K562 (cell line): ENCODE measurements around the gene EHBP1. TPM values are rescaled to one million over a fixed set of nuclear protein-coding genes. Genes with fewer than 3 reads are reported as not detected.

ENCODE experiments used
- ARID1B ChIP-seq: fragments of 450-650 bp; IDR thresholded peaks from 2 replicates; pipeline ENCODE4 v1.6.1; 2016; ENCODE audit warnings: antibody characterized with exemption, mild to moderate bottlenecking, inconsistent platforms
- BRD9 ChIP-seq: fragments of 450-650 bp; IDR thresholded peaks from 2 replicates; pipeline ENCODE4 v1.6.1; 2018; ENCODE audit warnings: low read depth; ENCODE audit not compliant: partially characterized antibody
- CSDE1 ChIP-seq, 2 experiments: fragments of 450-650 bp; IDR thresholded peaks; 2 replicates each; pipeline ENCODE4 v1.6.1; 2016; ENCODE audit warnings: mild to moderate bottlenecking in 1 of 2
- CTBP1 ChIP-seq: fragments of 450-650 bp; IDR thresholded peaks from 2 replicates; pipeline ENCODE4 v1.6.1; 2016; ENCODE audit warnings: borderline replicate concordance
- DPF2 ChIP-seq: fragments of 450-650 bp; IDR thresholded peaks from 2 replicates; pipeline ENCODE4 v1.6.1; 2016
- FOXJ2 ChIP-seq: fragments of 200-800 bp; sonication (Bioruptor generic); IDR thresholded peaks from 2 replicates; pipeline ENCODE4 v1.6.1; 2016; ENCODE audit warnings: missing genetic modification characterization, missing compliant biosample characterization
- GABPA ChIP-seq: fragments of 200-800 bp; sonication (Bioruptor generic); conservative IDR thresholded peaks from 2 replicates; pipeline ENCODE4 v1.6.1; 2016; ENCODE audit warnings: low read depth, missing genetic modification characterization, missing compliant biosample characterization
- MTA1 ChIP-seq: fragments of 450-650 bp; IDR thresholded peaks from 2 replicates; pipeline ENCODE4 v1.6.1; 2017; ENCODE audit warnings: borderline replicate concordance
- NR4A1 ChIP-seq, 2 experiments: fragments of 250-450 bp in 1 of 2; fragments of 450-650 bp in 1 of 2; sonication (Bioruptor Pico) in 1 of 2; IDR thresholded peaks; 2 replicates each; pipeline versions ENCODE4 v1.4.0 to v1.6.1; 2016 to 2020; ENCODE audit warnings: mild to moderate bottlenecking in 2 of 2, missing compliant biosample characterization in 1 of 2, missing genetic modification characterization in 1 of 2, moderate library complexity in 1 of 2
- POLR2B ChIP-seq: fragments of 450-650 bp; IDR thresholded peaks from 2 replicates; pipeline ENCODE4 v1.6.1; 2018; ENCODE audit warnings: low read depth; ENCODE audit not compliant: partially characterized antibody
- SMARCA4 ChIP-seq: fragments of 450-650 bp; IDR thresholded peaks from 2 replicates; pipeline ENCODE4 v1.6.1; 2016
- TSC22D4 ChIP-seq: fragments of 450-650 bp; IDR thresholded peaks from 2 replicates; pipeline ENCODE4 v1.6.1; 2016; ENCODE audit warnings: missing genetic modification characterization, missing biosample characterization, control low read depth
- ZC3H8 ChIP-seq: fragments of 450-650 bp; IDR thresholded peaks from 2 replicates; pipeline ENCODE4 v1.6.1; 2017
- ZFP1 ChIP-seq: fragments of 450-650 bp; formaldehyde crosslinking; IDR thresholded peaks from 2 replicates; pipeline ENCODE4 v1.4.0; 2020; ENCODE audit warnings: mild to moderate bottlenecking, mixed read lengths
- ZKSCAN3 ChIP-seq: fragments of 250-450 bp; sonication (Bioruptor Pico); IDR thresholded peaks from 2 replicates; pipeline ENCODE4 v1.4.0; 2020
- ZNF134 ChIP-seq: fragments of 250-450 bp; sonication (Bioruptor Pico); conservative IDR thresholded peaks from 2 replicates; pipeline ENCODE4 v1.4.0; 2020
- ZNF146 ChIP-seq: IDR thresholded peaks from one replicate; pipeline ENCODE4 v1.6.1; 2018; ENCODE audit warnings: missing compliant biosample characterization; ENCODE audit not compliant: unreplicated experiment
- ZNF57 ChIP-seq: fragments of 450-650 bp; formaldehyde crosslinking; IDR thresholded peaks from 2 replicates; pipeline ENCODE4 v1.4.0; 2020; ENCODE audit warnings: mild to moderate bottlenecking, moderate library complexity
- ZNF707 ChIP-seq: fragments of 250-450 bp; sonication (Bioruptor Pico); conservative IDR thresholded peaks from 2 replicates; pipeline ENCODE4 v1.8.0; 2022; ENCODE audit warnings: inconsistent platforms, mild to moderate bottlenecking, moderate library complexity
- polyA plus RNA-seq, 8 experiments: library from polyadenylated mRNA; depleted of rRNA in 4 of 8; stranded (reverse) in 5 of 8; unstranded in 3 of 8; fragments of >200 nt; fragmentation: Nextera tagmentation in 2 of 8; fragmentation: Illumina TruSeq in 1 of 8; extraction: Ambion mirVana in 2 of 8; extraction: Trizol in 1 of 8; gene quantifications; 2 replicates each; pipeline versions ENCODE4 v1.2.1 to v1.2.3, GENCODE V29; 2011 to 2014; ENCODE audit warnings: inconsistent platforms in 1 of 8, missing spikeins in 1 of 8
- total RNA-seq, 7 experiments: library from RNA; depleted of rRNA in 6 of 7; stranded (reverse); fragments of >200 nt in 6 of 7; fragmentation: Illumina TruSeq in 2 of 7; extraction: Trizol in 2 of 7; gene quantifications; 2 replicates each; pipeline versions ENCODE4 v1.2.1 to v1.2.3, GENCODE V29; 2011 to 2021; ENCODE audit warnings: low replicate concordance in 1 of 7
- TF ChIP-seq, protein P1 (sequence below): fragments of 450-650 bp; IDR thresholded peaks from 2 replicates; pipeline ENCODE4 v1.6.1; 2017; ENCODE audit warnings: antibody characterized with exemption
- TF ChIP-seq, protein P2 (sequence below): fragments of 450-650 bp; IDR thresholded peaks from 2 replicates; pipeline ENCODE4 v1.6.1; 2017; ENCODE audit warnings: antibody characterized with exemption, mild to moderate bottlenecking
- TF ChIP-seq, protein P3 (sequence below): sonication (generic); formaldehyde crosslinking; IDR thresholded peaks from 2 replicates; pipeline ENCODE4 v1.4.0; 2020; ENCODE audit warnings: mild to moderate bottlenecking, missing genetic modification reagents

EHBP1 gene
- total and polyA plus RNA-seq, 9 of the 15 experiments (the other 6 are each of a cell fraction or from before 2014, with no cell fraction given), result 8.9 to 26.6 (median 19.3) TPM

DNA sequence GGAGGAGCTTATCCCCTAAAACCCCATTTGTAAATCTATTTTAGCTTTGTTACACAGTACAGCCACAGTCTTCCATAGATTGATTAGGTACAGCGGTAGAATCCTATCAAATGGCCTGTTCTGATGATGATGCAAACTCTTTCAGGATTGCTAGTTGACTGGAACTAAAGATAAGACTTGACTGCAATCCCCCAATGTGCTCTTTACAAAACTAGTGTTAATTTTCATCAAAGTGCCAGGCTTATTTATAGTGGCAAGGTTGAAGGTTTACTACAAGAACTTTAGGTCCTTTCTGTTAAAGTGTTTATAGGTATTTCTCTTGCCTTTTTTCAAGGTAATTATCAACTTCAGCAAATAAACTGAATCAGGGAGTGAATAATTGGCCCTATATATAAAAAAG lies 336.1 kb downstream of the EHBP1 start (continued):
- TF ChIP-seq, protein P1, sequence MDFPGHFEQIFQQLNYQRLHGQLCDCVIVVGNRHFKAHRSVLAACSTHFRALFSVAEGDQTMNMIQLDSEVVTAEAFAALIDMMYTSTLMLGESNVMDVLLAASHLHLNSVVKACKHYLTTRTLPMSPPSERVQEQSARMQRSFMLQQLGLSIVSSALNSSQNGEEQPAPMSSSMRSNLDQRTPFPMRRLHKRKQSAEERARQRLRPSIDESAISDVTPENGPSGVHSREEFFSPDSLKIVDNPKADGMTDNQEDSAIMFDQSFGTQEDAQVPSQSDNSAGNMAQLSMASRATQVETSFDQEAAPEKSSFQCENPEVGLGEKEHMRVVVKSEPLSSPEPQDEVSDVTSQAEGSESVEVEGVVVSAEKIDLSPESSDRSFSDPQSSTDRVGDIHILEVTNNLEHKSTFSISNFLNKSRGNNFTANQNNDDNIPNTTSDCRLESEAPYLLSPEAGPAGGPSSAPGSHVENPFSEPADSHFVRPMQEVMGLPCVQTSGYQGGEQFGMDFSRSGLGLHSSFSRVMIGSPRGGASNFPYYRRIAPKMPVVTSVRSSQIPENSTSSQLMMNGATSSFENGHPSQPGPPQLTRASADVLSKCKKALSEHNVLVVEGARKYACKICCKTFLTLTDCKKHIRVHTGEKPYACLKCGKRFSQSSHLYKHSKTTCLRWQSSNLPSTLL, result no peak
- TF ChIP-seq ARID1B, result peak; percentile 62
- no peak for TF ChIP-seq TSC22D4
- TF ChIP-seq ZNF146 (CRISPR knock-in tag), result no peak
- TF ChIP-seq BRD9, result no peak
- TF ChIP-seq CSDE1 (IDR thresholded peaks at IDR 0.05), result no peak
- no peak for TF ChIP-seq ZNF57
- TF ChIP-seq, protein P2, sequence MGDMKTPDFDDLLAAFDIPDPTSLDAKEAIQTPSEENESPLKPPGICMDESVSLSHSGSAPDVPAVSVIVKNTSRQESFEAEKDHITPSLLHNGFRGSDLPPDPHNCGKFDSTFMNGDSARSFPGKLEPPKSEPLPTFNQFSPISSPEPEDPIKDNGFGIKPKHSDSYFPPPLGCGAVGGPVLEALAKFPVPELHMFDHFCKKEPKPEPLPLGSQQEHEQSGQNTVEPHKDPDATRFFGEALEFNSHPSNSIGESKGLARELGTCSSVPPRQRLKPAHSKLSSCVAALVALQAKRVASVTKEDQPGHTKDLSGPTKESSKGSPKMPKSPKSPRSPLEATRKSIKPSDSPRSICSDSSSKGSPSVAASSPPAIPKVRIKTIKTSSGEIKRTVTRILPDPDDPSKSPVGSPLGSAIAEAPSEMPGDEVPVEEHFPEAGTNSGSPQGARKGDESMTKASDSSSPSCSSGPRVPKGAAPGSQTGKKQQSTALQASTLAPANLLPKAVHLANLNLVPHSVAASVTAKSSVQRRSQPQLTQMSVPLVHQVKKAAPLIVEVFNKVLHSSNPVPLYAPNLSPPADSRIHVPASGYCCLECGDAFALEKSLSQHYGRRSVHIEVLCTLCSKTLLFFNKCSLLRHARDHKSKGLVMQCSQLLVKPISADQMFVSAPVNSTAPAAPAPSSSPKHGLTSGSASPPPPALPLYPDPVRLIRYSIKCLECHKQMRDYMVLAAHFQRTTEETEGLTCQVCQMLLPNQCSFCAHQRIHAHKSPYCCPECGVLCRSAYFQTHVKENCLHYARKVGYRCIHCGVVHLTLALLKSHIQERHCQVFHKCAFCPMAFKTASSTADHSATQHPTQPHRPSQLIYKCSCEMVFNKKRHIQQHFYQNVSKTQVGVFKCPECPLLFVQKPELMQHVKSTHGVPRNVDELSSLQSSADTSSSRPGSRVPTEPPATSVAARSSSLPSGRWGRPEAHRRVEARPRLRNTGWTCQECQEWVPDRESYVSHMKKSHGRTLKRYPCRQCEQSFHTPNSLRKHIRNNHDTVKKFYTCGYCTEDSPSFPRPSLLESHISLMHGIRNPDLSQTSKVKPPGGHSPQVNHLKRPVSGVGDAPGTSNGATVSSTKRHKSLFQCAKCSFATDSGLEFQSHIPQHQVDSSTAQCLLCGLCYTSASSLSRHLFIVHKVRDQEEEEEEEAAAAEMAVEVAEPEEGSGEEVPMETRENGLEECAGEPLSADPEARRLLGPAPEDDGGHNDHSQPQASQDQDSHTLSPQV, result 0 out of 2 replicates have a peak, but pooled peaks have one; percentile 46
- no peak for TF ChIP-seq ZNF134 (CRISPR knock-in tag)
- TF ChIP-seq DPF2, result peak; percentile 60; the same call in 1 of the 2 replicates
- peak; percentile 63; the same call in 1 of the 2 replicates for TF ChIP-seq FOXJ2
- TF ChIP-seq ZFP1 (CRISPR knock-in tag), result no peak
- TF ChIP-seq, protein P3, sequence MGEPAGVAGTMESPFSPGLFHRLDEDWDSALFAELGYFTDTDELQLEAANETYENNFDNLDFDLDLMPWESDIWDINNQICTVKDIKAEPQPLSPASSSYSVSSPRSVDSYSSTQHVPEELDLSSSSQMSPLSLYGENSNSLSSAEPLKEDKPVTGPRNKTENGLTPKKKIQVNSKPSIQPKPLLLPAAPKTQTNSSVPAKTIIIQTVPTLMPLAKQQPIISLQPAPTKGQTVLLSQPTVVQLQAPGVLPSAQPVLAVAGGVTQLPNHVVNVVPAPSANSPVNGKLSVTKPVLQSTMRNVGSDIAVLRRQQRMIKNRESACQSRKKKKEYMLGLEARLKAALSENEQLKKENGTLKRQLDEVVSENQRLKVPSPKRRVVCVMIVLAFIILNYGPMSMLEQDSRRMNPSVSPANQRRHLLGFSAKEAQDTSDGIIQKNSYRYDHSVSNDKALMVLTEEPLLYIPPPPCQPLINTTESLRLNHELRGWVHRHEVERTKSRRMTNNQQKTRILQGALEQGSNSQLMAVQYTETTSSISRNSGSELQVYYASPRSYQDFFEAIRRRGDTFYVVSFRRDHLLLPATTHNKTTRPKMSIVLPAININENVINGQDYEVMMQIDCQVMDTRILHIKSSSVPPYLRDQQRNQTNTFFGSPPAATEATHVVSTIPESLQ, result no peak
- peak; percentile 47; the same call in 1 of the 2 replicates for TF ChIP-seq SMARCA4
- no peak for TF ChIP-seq ZKSCAN3 (CRISPR knock-in tag)
- no peak for TF ChIP-seq POLR2B
- no peak for TF ChIP-seq GABPA (tag)
- no peak for TF ChIP-seq ZC3H8
- TF ChIP-seq ZNF707 (CRISPR knock-in tag), result no peak
- no peak for TF ChIP-seq MTA1
- TF ChIP-seq CTBP1, result no peak
- TF ChIP-seq NR4A1 (CRISPR knock-in tag; IDR thresholded peaks at IDR 0.05), result no peak
- 0 out of 2 replicates have a peak, but pooled peaks have one; percentile 40 for TF ChIP-seq NR4A1 (tag; IDR thresholded peaks at IDR 0.05)
